ENCODE data around the gene FGFR4.

DNA sequence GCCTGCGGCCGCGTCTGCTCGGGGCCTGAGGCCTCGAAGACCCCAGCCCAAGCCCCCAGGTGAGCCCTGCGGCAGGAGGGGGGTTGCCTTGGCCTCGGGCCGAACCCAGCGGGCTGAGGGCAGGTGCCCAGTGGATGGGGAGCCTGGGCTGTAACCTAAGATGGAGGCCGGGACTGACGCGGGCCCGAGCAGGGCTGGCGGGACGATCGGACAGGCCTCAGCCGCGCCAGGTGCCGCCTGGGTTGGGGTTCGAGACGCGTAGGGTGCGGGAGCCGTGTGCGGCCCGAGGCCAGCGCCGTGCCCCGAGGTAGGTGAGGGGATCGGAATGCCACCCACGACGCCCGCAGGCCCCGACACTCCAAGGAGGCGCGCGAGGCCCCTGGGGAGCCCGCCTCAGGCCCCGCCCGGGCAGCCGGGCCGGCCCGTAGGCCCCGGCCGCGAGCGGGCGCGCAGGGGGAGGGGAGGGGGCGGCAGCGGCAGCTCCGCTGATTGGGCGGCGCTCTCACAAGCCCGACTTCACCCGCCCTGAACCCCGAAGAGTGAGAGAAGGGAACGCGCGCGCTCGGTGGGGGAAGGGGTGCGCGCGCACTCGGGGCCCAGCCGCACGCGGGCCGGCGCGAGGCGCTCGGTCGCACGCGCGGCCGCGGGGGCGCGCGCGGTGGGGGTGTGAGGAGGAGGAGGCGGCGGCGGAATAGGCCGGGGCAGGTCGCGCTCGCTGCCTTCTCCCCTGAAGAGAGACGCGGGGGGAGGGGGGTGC, 46.6 kb downstream of the FGFR4 start, which contains the start of gene NSD1:
- TF ChIP-seq, protein P1, sequence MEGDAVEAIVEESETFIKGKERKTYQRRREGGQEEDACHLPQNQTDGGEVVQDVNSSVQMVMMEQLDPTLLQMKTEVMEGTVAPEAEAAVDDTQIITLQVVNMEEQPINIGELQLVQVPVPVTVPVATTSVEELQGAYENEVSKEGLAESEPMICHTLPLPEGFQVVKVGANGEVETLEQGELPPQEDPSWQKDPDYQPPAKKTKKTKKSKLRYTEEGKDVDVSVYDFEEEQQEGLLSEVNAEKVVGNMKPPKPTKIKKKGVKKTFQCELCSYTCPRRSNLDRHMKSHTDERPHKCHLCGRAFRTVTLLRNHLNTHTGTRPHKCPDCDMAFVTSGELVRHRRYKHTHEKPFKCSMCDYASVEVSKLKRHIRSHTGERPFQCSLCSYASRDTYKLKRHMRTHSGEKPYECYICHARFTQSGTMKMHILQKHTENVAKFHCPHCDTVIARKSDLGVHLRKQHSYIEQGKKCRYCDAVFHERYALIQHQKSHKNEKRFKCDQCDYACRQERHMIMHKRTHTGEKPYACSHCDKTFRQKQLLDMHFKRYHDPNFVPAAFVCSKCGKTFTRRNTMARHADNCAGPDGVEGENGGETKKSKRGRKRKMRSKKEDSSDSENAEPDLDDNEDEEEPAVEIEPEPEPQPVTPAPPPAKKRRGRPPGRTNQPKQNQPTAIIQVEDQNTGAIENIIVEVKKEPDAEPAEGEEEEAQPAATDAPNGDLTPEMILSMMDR (IDR thresholded peaks at IDR 0.05) = no peak
- no peak for TF ChIP-seq POLR2A (IDR thresholded peaks at IDR 0.05)
